ENCODE data around the gene TEX36. TPM values are rescaled to one million over a fixed set of nuclear protein-coding genes. Genes with fewer than 3 reads are reported as not detected.

The TEX36 gene, protein sequence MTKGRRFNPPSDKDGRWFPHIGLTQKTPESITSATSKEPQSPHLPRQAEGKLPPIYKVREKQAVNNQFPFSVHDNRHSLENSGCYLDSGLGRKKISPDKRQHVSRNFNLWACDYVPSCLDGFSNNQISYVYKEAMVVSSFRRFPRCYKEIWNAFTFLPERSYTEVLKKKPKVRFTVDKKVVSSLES
- not detected for total RNA-seq

DNA sequence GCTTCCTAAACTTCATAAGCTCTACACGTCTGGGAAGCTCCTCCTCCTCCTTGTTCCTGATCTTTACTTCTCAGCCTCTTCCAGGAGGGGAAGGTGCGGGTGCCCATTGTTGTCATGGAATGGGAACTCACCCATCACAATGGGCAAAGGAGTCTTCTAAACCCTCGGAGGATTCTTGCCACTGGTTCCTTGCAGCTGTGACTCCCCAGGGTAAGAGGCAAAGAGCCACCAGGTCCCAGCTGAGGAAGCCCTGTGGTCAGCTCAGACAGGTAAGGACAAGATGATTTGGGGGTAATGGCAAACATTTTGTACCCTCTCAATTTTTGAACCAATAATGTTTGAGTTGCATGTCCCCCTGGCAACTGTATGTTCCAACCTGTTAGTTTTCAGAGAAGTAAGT lies at the start of gene TEX36:
TEX36 (minus strand) TSS at position 101 of the 400 bp plus-strand sequence. CDS start 174 bp downstream, outside the sequence.
- no peak for ATAC-seq (ENCODE audit: insufficient number of reproducible peaks, low FRiP score, low read depth)

DNA sequence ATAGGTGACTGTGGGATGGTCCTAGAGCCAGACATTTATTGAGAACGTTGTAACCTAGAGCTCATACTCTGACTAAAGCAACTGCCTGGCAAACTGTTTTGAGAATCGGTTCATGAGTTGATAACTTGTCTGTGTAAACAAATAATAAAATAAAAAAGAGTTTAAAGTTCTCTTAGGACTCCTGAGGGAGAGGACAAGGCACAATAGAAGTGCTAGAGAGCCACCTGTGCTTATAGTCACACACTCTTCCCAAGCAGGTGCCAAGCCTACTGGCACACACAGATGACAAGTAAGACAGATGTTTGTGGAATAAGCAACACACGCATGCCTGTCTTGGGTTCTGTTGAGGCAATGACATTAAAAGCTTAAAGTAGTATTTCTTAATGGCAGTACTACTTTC lies 44.5 kb upstream of the TEX36 start:
- H3K9me3 ChIP-seq: no peaks in the 10 kb centered on the region
- ATAC-seq (ENCODE audit: insufficient number of reproducible peaks, low FRiP score, low read depth) (no peak), DNase-seq (ENCODE audit: low spot score) (no peak)
- no peaks in the 10 kb centered on the region for H3K4me1 ChIP-seq (ENCODE audit: control insufficient read depth in 1 of 2, low read depth in 2 of 2)
- TF ChIP-seq, protein P1, sequence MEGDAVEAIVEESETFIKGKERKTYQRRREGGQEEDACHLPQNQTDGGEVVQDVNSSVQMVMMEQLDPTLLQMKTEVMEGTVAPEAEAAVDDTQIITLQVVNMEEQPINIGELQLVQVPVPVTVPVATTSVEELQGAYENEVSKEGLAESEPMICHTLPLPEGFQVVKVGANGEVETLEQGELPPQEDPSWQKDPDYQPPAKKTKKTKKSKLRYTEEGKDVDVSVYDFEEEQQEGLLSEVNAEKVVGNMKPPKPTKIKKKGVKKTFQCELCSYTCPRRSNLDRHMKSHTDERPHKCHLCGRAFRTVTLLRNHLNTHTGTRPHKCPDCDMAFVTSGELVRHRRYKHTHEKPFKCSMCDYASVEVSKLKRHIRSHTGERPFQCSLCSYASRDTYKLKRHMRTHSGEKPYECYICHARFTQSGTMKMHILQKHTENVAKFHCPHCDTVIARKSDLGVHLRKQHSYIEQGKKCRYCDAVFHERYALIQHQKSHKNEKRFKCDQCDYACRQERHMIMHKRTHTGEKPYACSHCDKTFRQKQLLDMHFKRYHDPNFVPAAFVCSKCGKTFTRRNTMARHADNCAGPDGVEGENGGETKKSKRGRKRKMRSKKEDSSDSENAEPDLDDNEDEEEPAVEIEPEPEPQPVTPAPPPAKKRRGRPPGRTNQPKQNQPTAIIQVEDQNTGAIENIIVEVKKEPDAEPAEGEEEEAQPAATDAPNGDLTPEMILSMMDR (IDR thresholded peaks at IDR 0.05): no peak
- no peaks in the 10 kb centered on the region for H3K27me3 ChIP-seq (replicated peaks; ENCODE audit: insufficient read depth)
- H3K36me3 ChIP-seq: peaks cover 70% of the 10 kb centered on the region
- no peak overlapping the region for H3K27ac ChIP-seq
- H3K4me3 ChIP-seq: no peak overlapping the region

More for the DNA sequence above, at the start of gene TEX36:
- Histone ChIP-seq H3K27me3 (replicated peaks; ENCODE audit: insufficient read depth) (no peaks in the 10 kb centered on the region), H3K36me3 (no peaks in the 10 kb centered on the region), H3K4me3 (no peak within 1 kb of the TSS), H3K27ac (no peak within 1 kb of the TSS), H3K9me3 (no peaks in the 10 kb centered on the region), H3K4me1 (ENCODE audit: control insufficient read depth in 1 of 2, low read depth in 2 of 2) (no peaks in the 10 kb centered on the region)
- TF ChIP-seq, protein P1 (IDR thresholded peaks at IDR 0.05): no peak
- no peak for DNase-seq (ENCODE audit: low spot score)

DNA sequence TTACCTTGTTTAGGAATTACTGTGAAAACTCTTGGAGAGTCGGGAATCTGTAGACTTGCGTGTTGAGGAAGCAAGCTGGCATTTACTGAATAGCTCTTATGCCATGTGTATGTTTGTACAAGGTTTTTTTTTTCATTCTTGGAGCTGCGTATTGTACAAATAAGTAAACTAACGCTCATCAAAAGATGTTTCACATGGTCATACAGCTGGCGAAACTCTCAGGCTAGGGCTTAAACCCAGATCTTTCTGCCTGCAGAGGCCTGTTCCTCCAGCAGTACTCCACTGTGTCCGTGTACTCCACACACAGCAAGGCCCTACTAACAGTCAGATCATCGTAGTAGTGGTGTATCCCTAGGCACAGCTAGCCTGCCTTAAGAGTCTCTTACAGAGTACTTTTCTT lies 44.0 kb upstream of the TEX36 start:
- ATAC-seq (ENCODE audit: insufficient number of reproducible peaks, low FRiP score, low read depth): no peak
- Histone ChIP-seq H3K4me1 (ENCODE audit: control insufficient read depth in 1 of 2, low read depth in 2 of 2) (no peaks in the 10 kb centered on the region), H3K36me3 (peaks cover 69% of the 10 kb centered on the region)

DNA sequence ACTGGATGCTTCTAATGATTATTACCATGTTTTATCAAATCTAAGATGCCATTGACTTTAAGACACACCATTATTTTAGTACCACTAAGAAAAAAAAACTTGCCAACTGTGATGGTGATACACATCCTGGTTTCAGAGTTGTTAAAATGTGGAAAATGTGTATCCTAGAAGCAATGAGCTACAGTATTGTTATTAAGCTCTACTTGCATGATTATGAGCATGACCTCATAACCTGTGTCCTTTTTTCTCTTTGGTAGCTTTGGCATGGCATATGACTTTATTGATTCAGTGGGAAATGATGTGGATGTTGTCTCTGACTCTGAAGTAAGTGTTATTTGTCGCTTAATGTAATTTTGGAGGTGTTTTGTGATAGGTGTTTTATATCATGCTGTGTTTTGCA lies 39.8 kb upstream of the TEX36 start:
- peaks cover 37% of the 10 kb centered on the region for H3K36me3 ChIP-seq
- no peak overlapping the region for H3K27ac ChIP-seq
- H3K4me3 ChIP-seq: no peak overlapping the region
- TF ChIP-seq, protein P1 (IDR thresholded peaks at IDR 0.05): no peak
- no peak for ATAC-seq (ENCODE audit: insufficient number of reproducible peaks, low FRiP score, low read depth)
- peaks cover 7 to 11% of the 10 kb centered on the region in 2 donors for H3K4me1 ChIP-seq (ENCODE audit: control insufficient read depth in 1 of 2, low read depth in 2 of 2)
- no peaks in the 10 kb centered on the region for H3K27me3 ChIP-seq (replicated peaks; ENCODE audit: insufficient read depth)
- no peak for DNase-seq (ENCODE audit: low spot score)
- no peaks in the 10 kb centered on the region for H3K9me3 ChIP-seq

More for the DNA sequence above, 44.0 kb upstream of the TEX36 start:
- no peak for DNase-seq (ENCODE audit: low spot score)
- H3K27me3 ChIP-seq (replicated peaks; ENCODE audit: insufficient read depth): no peaks in the 10 kb centered on the region
- no peak overlapping the region for H3K4me3 ChIP-seq
- TF ChIP-seq, protein P1 (IDR thresholded peaks at IDR 0.05): no peak
- no peaks in the 10 kb centered on the region for H3K9me3 ChIP-seq
- no peak overlapping the region for H3K27ac ChIP-seq

DNA sequence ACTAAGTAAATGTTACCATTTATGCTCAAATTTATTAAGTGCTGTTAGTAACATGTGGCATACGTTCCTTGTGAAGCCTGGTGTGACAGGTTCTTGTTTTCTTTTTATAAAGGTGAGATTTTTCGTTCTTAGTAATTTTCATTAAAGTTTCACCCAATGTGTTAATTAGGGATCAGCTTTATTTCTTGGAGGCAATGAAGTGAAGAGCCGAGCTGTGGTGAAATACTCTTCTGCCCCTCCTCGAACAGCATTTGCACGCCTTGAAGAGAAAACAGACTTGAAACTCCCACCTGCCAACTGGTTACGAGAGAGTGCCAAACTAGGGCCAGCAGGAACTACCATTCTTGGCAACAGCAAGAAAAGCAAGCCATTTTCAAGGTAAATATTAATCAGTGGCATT lies 38.1 kb upstream of the TEX36 start:
- no peak for ATAC-seq (ENCODE audit: insufficient number of reproducible peaks, low FRiP score, low read depth)
- peaks cover 7 to 11% of the 10 kb centered on the region in 2 donors for H3K4me1 ChIP-seq (ENCODE audit: control insufficient read depth in 1 of 2, low read depth in 2 of 2)

More for the DNA sequence above, 38.1 kb upstream of the TEX36 start:
- TF ChIP-seq, protein P1 (IDR thresholded peaks at IDR 0.05): no peak
- H3K9me3 ChIP-seq: no peaks in the 10 kb centered on the region
- H3K27ac ChIP-seq: no peak overlapping the region
- H3K4me3 ChIP-seq: no peak overlapping the region
- no peaks in the 10 kb centered on the region for H3K27me3 ChIP-seq (replicated peaks; ENCODE audit: insufficient read depth)
- H3K36me3 ChIP-seq: peaks cover 21% of the 10 kb centered on the region
- DNase-seq (ENCODE audit: low spot score): no peak

All from thoracic aorta (tissue), 2 donors.